DMS 273 treated with DMSO at 0.1 percent for 48 hours (cell line): Measurements from ENCODE around the gene UNC5B.

ENCODE experiments used
- DNase-seq: peaks from one replicate; lab custom pipeline; 2025; lab: John Stamatoyannopoulos, UW

Gene UNC5B

DNA sequence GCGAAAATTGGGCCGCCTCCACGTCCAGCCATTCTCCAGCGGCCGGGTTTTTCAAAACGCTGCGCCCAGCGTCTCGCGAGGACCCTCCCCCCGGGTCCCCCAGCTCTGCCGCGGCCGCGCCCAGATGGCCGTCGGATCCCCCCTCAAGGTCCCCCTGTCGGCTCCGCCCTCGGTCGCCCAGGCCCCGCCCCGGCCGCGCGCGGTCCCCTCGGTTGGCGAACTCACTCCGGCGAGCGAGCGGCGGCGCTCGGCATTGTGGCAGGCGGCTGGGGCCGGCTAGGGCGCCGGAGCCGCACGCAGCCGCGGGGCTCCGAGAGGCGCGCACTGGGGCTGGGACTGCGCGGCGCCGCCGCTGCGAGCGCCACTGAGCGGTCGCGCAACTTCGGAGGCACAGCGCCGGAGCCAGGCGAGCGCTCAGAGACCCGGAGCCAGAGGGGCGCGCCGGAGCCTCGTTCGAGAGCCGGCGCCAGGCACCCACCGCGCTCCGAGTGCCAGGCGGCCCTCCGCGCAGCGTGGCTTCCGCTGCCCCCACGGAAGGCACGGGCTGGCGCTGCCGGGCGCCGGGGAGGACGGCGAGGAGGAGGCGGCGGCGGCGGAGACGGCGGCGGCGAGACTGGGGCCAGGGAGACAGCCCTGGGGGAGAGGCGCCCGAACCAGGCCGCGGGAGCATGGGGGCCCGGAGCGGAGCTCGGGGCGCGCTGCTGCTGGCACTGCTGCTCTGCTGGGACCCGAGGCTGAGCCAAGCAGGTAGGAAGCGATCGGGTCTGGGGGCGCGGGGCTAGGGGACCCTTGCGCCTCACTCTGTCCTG lies at the start of gene UNC5B:
TSS of gene UNC5B (plus strand) at position 253 of the 809 bp plus-strand sequence. CDS start at position 669, 416 bp downstream.
- peak; percentile 28 for DNase-seq

DNA sequence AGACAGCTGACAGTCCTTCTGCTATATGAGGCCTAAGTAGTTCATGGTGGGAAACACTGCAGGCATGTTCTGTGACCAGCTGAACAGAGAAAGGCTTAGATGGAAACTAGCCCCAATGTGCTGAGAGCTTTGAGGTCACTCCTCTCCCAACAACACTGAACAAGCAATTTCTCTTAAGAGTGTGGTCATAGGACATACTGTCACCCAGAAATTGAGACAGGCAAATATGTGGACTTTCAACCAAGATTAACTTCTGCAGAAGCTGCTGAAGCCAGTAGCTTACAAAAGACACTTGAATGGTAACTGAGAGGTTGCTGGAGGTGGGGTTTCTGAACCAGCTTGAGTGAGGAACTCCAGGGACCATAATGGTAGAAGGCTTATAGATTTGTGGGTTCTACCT lies 38.9 kb upstream of the UNC5B start:
- DNase-seq: no peak

DNA sequence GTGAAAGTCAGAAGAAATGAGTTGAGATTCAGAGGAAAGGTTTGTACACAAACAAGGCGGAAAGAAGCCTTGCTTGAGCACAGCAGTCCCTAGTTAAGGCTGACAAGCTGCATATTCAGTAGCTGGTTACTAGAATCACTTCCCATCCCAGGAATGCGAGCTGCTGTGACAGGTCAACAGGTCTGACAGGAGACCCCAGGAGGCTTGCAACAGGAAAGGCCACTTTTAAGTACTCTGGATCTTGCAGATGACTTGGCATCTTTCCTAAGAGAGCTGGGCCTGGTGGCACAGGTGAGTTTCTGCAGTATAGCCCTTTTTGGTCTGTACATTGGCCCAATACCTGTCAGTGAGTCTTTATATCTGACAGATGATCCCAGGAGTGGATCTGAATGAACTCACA lies 35.7 kb upstream of the UNC5B start:
- no peak for DNase-seq

DNA sequence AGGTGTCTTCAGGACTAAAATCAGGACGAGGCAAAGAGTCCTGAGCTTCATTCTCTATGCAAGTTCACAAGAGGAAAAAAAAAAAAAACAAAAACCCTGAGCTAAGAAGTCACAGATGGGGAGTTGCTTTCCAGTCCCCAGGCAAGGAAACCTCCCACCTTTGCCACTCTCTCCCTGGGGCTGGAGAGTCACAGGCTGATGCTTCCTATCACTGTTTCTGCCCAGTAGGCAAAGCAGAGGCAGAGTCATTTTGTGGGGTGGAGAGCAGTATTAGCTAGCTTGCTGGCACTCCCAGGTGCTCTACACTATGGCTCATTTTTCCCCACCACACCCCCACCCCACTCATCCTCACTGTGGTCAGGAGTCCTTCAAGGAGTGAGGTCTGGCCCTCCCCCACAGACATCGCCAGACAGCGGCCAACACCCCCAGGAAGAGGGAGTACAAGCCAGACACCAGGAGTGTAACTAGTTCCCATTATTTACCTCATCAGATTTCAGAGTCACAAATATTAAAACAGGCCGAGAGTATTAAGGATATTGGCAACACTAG lies 34.6 kb upstream of the UNC5B start:
- DNase-seq: no peak

DNA sequence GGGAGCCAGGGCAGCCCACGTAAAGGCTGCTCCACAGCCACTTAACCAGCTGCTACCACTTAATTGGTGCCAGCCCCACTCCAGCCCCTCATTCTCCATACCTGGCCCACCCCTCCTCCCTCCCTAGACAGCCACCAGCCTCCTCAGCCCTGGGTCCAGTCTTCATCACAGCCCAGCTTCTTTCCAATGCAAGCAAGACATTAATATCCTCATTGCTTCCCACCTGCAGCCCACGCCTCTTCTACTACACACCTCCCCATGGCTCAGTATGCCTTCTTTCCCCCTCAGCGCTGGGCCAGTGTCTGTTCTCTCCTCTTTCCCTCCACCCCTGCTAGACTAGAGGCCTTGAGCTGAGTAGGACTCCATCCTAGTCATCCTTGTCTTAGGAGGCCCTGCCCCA lies 33.5 kb upstream of the UNC5B start:
- no peak for DNase-seq

DNA sequence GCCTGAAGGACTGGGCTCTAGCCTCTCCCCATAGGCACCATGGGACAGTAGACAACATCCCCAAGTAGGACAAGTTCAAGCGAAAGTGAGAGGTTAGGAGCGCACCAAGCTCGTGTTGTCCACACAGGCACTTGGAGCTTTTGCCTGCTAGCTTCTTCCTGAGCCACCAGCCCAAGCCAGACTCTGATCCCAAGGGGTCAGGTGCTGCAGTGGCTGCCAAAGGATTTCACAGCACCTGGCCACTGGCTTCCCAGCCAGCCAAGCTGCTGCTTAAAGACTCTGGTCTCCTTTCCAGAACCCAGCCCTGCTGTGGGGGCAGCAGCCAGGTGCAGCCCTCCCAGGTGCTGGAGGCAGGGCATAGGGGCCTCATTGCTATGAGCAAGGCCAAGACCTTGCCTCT lies 33.0 kb upstream of the UNC5B start:
- DNase-seq: peak; percentile 17

DNA sequence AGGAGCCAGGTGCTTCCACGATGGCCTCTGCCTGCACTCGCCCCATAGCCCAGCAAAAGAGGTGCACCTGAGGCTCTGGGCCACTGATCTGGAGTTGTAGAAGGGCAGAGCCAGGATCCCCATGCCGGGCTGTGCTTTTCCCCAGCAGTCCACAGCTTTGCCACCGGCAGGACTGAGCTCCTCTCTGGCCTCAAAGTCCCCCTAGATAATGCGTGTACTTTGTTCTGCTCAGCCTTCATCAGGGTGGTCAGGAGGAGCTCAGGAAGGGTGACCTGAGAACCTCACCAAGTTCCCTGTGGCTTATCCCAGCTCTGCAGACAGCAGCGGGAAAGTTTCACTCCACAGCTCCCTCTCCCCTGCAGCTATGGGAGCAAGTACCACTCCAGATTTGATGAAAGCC lies 27.9 kb upstream of the UNC5B start:
- DNase-seq: no peak

DNA sequence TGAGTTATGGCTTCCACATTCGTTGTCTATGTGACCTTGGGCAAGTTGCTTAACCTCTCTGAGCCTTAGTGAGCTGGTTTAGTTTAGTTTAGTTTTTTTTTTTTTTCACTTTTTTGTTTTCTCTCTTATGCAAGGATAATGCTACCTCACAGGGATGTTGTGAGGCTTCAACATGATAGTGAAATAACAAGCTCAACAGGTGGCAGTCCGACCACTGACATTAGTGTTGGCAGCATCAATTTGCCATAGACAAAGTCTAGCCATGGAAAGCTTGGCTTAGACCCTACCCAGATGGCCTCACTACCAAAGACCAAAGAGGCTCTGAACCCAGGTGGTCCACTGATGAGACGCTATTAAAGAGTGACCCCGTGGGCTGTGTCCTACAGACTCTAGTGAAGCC lies 27.2 kb upstream of the UNC5B start:
- DNase-seq: no peak

DNA sequence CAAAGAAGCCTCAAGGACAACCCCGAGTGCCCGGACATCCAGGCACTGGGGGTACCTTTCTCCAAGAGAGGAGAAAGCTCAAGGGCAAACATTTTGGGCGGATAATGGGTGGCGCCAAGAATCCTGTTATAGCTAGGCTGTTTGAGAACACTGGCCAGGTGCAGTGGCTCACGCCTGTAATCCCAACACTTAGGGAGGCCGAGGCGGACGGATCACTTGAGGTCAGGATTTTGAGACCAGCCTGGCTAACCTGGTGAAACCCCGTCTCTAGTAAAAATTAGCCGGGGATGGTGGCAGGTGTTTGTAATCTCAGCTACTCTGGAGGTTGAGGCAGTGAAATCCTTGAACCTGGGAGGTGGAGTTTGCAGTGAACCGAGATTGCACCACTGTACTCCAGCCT lies 25.2 kb upstream of the UNC5B start:
- no peak for DNase-seq

DNA sequence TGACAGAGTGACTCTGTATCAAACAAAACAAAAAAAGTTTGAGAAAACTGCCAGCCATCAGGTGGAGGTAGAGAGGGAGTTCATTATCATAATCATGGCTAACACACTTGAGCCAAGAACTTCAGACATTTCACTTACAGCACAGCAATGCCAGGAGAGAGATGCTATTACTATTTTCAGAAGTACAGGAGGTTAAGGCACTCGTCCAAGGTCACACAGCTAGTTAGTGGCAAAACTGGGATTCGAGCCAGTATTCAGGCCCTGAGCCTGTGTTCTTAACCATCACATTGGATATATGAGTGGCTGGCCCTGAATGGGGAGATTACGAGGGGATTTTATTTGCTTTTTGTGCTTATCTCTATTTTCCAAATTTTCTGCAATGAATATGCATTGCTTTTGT lies 24.8 kb upstream of the UNC5B start:
- DNase-seq: no peak

DNA sequence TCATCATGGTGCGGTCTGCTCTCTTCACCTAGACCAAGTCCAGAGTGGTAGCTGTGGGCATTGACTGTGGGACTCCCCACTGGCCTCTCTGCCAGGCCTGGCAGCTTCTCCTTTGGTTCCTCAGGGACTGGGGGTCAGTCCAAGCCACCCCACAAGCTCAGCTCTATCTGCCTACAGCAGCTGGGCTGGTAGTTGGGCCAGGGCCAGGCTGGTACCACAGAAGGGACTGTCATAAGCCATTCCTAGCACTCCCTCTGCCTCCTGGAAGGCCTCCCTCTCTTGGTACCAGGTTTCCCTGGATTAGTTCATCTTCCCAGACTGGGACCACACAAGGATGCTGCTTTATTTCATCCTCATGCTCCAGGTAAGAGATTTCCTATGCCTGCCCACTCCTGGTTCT lies 24.2 kb upstream of the UNC5B start:
- no peak for DNase-seq

DNA sequence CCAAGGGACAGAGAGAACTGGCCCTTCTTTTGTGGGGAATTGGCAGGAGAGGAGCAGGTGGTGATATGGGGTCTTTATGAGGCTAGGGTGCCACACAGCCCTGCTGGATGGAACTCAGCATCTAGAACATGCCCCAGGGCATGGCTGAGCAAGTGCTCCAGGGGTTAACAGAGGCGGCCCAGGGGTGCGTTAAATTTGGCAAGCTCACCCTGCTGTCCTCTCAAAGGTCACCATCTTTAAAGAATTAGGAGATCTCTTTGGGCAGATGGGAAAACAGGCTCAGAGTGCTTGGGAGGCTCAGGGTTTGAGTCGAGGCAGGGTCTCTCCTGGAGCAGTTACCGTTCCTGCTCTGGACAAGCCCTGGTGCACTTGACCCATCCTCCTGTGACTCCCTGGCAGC lies 21.4 kb upstream of the UNC5B start:
- no peak for DNase-seq

DNA sequence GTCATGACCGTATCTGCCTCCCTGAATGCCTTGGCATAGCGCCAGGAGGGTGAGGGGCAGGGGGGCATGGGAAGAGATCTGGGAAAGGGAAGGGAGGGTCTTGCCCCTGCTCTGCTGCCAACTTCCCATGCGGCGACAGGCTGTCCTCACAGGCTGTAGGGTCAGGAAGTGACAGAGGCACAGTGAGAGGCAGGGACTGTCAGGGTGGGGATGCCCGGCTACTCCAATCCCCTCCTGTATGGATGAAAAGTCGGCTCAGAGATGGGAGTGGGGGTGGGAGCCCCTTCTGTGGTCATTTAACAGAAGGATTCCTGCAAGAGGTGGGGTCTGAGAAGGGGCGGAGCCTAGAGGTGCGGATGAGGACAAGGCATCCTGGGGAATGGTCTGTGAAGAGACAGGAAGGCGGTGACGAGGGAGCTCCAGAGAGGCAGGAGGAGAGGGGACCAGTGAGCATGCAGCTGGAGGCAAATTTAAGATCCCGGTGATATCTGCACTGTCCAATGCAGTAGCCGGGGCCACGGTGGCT lies 20.8 kb upstream of the UNC5B start:
- no peak for DNase-seq

DNA sequence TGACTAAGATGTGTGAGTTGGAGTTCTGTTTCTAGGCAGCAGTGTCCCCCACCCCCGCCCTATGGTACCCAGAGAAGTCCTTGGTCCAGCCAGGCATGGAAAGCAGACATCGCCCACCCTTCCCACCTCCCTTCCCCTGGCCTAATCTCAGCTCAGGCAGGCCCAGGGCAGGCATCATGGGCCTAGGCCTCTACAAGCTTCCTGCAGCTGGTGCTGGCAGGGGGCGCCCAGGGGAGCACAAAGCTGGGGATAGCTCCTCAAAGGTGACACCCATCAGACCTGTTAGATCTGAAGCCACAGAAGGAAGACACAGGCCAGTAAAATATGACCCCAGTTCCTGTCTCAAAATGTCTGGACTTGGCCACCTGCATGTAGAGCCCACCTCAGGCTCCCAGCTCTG lies 18.9 kb upstream of the UNC5B start:
- DNase-seq: no peak

DNA sequence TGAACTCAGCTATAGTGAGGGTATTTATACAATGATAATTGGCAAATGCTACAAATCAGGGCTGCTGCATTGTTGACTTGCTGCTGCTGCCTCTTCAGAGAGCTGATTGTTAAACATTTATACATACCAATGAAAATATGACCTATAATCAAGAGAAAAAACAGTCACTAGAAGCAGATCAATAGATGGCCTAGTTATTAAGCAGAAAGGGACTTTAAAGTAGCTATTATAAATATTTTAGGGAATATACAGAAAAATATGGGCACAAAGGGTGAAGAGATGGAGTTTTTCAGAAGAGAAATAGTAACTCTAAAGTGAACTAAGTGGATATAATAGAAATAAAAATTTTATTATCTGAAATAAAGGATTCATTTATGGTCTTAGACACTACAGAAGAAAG lies 14.4 kb upstream of the UNC5B start:
- no peak for DNase-seq

DNA sequence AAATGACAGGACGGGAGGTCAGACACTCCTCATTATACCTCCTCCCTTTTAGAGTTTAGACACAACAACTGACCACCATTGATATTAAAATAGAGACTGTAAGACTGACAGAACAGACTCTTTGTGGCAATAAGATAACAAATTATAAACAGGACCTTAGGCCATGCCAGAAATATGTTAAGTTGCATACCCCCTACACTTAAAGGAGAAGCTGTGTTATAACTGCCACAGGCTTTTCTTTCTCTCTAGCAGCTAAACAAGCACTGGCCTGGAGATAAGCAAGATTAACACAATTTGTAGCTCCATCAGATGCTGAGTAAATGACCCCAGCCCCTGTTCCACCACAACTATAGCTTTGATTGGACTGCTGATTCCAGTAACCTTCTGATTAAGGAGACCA lies 10.5 kb upstream of the UNC5B start:
- no peak for DNase-seq

DNA sequence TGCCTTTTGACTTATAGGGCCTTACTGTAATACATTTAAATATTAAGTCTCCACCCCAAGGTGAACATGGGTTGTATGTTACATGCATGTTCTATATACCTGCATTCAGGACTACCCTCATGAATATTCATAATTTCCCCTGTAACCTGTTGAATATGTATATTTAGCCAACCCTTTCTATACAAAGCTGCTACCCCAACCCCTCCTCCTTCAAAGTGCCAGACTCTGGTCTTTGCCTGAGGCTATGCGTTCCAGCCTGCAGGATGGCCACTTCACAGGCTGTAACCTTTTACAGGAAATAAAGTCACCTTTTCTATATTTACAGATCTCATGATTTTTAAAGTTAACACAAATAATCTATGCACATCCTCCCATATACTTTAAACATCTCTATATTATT lies 10.1 kb upstream of the UNC5B start:
- DNase-seq: no peak

DNA sequence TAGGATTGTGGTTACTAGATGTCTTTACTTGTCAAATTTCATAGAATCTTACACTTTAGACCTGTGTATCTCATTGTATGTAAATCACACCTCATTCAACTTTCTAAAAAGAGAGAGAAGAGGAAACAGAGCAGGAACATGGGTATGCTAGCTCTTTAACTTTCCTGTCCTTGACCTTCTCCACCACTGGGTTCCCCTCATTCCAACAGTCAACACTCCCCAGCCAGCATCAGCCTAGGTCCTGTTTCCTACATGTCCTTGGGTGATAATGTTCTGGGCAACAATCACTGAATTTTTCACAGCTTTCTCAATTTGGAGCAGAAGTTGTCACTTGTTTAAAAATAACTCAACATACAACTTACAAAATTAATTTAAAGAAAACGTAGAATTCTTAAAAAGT lies 9.2 kb upstream of the UNC5B start:
- DNase-seq: no peak

DNA sequence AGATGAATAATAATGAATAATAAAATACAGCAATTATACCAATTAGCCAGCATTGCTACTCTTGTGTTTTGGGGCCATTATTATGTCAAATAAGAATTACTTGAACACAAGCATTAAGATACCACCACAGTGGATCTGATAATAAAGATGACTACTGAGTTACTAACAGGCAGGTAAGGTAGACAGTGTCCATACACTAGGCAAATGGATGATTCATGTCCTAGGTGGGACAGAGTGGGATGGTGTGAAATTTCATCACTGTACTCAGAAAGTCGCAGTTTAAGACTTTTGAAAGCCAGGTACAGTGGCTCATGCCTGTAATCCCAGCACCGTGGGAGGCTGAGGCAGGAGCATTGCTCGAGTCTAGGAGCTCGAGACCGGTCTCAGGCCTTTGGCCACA lies 8.7 kb upstream of the UNC5B start:
- DNase-seq: no peak

DNA sequence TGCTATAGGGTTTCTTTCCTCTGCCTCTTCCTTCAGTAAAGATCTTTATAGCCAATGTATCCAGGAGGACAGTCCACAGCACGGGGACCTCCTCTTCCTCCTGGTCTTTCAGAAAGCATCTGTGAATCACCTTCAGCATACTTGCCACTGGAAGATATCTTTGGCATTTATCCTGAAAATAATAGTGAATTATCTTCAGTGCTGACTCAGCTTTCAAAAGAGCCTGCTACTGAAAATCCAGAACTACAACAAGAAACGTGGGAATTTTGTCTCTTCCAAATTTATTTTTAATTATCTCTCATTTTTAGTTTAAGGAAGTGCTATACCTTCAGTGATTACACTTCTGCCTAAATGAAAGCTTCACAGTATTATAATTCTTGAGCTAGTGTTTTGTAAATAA lies 7.6 kb upstream of the UNC5B start:
- DNase-seq: no peak

DNA sequence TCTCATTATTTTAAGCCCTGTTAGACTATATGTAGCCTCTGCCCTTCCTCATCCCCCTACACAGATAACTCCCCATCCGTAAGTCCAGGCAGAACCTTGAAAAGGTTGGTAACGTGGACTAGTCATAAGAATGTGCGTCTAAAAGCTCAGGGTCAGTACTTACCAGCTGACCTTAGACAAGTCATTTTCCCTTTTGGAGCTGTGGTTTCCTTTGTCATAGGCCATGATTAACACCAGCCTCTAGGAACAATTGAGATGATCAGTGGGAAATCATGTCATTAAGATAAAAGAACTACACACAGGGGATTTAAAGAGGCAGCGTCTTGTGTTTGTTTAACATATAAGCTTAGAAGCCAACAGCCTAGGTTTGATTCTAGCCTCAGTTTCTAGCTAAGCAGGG lies 6.9 kb upstream of the UNC5B start:
- no peak for DNase-seq

DNA sequence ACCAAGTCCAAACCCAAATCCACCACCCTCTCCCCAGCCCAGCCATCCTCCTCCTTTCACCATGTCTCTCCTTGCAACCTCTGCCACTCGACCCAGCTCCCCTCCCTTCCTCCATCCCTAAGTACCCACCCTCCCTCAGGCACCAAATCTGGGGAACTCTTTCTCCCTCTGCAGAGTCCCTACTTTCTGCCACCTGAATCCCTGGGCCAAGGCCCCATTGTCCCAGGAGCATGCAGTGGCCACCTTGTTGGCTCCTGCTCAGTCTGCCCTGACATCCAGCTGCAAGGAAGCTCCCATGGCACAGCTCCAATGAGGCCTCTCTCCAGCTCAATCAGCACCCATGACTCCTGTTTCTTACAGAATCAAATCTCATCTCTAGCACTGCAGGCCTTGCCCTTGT lies 5.5 kb upstream of the UNC5B start:
- no peak for DNase-seq

DNA sequence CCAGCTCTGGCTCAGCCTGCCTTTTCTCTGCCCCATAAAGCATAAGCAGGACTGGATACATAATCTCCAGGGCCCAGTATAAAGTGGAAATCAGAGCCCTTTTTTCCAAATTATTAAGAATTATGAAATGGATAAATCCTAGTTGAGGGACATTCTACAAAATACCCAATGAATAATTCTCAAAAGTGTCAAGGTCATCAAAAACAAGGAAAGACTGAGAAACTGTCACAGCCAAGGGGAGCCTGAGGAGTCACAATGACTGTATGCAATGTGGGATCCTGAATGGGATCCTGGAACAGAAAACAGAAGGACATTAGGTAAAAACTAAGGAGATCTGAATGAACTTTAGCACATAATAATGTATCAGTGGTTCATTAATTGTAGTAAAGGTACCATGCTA lies 4.8 kb upstream of the UNC5B start:
- DNase-seq: no peak

DNA sequence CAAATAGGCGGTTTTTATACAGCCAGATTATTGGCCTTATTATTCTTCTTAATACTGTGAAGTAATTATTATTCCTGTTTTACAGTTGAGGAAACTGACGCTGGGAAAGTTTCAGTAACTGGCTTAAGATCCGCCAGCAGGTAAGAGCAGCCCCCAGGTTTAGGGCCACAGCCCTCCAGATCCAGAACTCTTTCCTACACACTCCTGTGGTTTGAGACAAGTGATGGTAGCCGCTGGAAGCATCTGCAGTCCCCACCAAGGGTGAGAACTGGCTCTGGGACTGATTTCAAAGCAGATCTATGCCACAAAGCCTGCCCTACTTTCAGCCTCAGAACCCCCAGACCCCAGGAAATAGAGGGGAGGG lies 3.0 kb upstream of the UNC5B start:
- no peak for DNase-seq
